Measurements from ENCODE around the gene PITX1.
"Not testable (repeated sequence)": the region's sequence is repeated elsewhere in the genome, so short reads cannot be mapped to it uniquely, and the experiment has no call there.

The PITX1 gene

DNA sequence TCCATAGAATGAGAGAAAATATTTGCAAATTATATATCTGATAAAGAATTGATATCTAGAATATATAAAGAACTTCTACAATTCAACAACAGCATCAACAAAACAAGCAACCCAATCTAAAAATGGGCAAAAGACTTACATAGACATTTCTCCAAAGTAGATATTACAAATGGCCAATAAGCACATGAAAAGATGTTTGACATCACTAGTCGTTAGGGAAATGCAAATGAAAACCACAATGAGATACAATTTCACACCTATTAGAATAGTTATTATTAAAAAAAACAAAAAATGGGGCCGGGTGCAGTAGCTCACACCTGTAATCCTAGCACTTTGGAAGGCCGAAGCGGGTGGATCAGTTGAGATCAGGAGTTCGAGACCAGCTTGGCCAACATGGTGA lies 41.9 kb downstream of the PITX1 start:
- Histone ChIP-seq H3K27ac (ENCODE audit: low read depth, low read length) (no peak overlapping the region), H2AFZ (ENCODE audit: low read length, unreplicated experiment) (no peak overlapping the region), H3K36me3 (ENCODE audit: insufficient read depth, low read length) (no peaks in the 10 kb centered on the region), H3K4me3 (ENCODE audit: low read depth, low read length) (no peak overlapping the region), H3K27me3 (ENCODE audit: insufficient read depth, low read length) (peaks cover 3% of the 10 kb centered on the region; the same call in 1 of the 2 replicates), H3K4me1 (ENCODE audit: control insufficient read depth, insufficient read depth, low read length, unreplicated experiment) (no peaks in the 10 kb centered on the region), H3K79me2 (ENCODE audit: control insufficient read depth, insufficient read depth, low read length, unreplicated experiment) (no peaks in the 10 kb centered on the region)

DNA sequence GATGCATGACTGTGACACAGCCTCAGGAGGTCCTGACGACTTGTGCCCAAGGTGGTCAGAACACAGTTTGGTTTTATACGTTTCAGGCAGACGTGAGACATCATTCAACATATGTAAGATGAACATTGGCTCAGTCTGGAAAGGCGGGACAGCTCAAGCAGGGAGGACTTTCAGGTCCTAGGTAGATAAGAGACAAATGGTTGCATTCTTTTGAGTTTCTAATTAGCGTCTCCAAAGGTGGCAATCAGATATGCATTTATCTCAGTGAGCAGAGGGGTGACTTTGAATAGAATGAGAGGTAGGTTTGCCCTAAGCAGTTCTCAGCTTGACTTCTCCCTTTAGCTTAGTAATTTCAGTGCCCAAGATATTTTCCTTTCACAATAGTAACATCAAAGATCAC lies 43.8 kb downstream of the PITX1 start:
- H3K79me2 ChIP-seq (ENCODE audit: control insufficient read depth, insufficient read depth, low read length, unreplicated experiment); H3K27me3 ChIP-seq (ENCODE audit: insufficient read depth, low read length); H3K27ac ChIP-seq (ENCODE audit: low read depth, low read length); H3K4me3 ChIP-seq (ENCODE audit: low read depth, low read length); H3K36me3 ChIP-seq (ENCODE audit: insufficient read depth, low read length); H3K4me1 ChIP-seq (ENCODE audit: control insufficient read depth, insufficient read depth, low read length, unreplicated experiment); H2AFZ ChIP-seq (ENCODE audit: low read length, unreplicated experiment): not testable (repeated sequence)

DNA sequence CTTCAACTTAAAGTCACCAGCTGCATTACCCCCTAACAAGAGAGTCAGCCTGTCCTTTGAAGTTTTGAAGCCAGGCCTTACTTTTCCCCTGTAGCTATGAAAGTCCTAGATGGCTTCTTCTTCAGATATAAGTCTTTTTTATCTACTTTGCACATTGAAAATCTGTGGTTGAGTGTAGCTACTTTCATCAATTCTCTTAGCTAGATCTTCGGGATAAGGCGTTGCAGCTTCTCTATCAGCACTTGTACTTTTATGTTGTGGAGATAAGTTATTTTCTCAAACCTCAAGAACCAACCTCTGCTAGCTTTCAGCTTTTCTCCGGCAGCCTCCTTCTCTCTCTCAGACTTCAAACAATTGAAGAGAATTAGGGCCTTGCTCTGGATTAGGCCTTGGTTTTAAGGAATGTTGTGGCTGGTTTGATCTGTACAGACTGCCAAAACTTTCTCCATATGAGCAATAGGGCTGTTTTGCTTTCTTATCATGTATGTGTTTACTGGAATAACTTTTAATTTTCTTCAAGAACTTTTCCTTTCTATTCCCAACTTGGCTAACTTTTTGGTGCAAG lies 44.7 kb downstream of the PITX1 start:
- H3K4me3 ChIP-seq (ENCODE audit: low read depth, low read length): no peak overlapping the region
- H2AFZ ChIP-seq (ENCODE audit: low read length, unreplicated experiment): no peak overlapping the region
- peaks cover 3% of the 10 kb centered on the region; the same call in 1 of the 2 replicates for H3K27me3 ChIP-seq (ENCODE audit: insufficient read depth, low read length)
- no peaks in the 10 kb centered on the region for H3K79me2 ChIP-seq (ENCODE audit: control insufficient read depth, insufficient read depth, low read length, unreplicated experiment)
- H3K27ac ChIP-seq (ENCODE audit: low read depth, low read length): no peak overlapping the region
- no peaks in the 10 kb centered on the region for H3K36me3 ChIP-seq (ENCODE audit: insufficient read depth, low read length)
- H3K4me1 ChIP-seq (ENCODE audit: control insufficient read depth, insufficient read depth, low read length, unreplicated experiment): no peaks in the 10 kb centered on the region

DNA sequence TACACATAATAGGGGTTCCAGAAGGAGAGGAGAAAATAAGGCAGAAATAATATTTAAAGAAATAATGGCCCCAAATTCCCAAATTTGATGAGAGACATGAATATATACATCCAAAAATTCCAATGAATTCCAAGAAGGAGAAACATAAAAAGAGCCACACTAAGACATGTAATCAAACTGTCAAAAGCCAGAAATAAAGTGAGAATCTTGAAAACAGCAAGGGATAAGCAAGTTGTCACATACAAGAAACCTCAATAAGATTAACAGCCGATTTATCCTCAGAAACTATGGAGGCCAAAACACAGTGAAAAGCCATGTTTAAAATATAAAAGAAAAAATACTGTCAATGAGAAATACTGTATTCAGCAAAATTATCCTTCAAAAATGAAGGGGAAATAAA lies 51.8 kb downstream of the PITX1 start:
- H2AFZ ChIP-seq (ENCODE audit: low read length, unreplicated experiment): no peak overlapping the region
- no peaks in the 10 kb centered on the region for H3K4me1 ChIP-seq (ENCODE audit: control insufficient read depth, insufficient read depth, low read length, unreplicated experiment)
- H3K36me3 ChIP-seq (ENCODE audit: insufficient read depth, low read length): no peaks in the 10 kb centered on the region
- no peak overlapping the region for H3K4me3 ChIP-seq (ENCODE audit: low read depth, low read length)
- no peaks in the 10 kb centered on the region for H3K79me2 ChIP-seq (ENCODE audit: control insufficient read depth, insufficient read depth, low read length, unreplicated experiment)
- H3K27me3 ChIP-seq (ENCODE audit: insufficient read depth, low read length): no peaks in the 10 kb centered on the region
- no peak overlapping the region for H3K27ac ChIP-seq (ENCODE audit: low read depth, low read length)

DNA sequence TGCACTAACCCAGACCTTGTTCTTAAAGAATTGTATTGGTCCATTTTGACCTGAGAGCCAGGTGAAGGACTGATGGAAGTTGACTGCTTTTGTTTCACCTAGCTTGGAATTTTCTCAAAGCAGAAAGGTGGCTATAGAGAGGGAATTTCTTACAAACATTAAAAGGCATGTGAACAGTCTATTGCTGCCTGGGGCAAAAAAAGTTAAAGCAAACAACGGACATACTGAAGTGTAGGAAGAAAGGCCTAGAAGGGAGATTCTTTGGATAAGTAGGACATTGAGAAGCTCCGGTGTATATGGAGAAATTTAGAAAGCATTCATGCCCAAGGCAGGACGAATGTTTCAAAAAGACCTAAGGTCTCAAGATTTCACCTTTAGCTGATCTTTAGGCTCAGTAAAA lies 54.6 kb downstream of the PITX1 start:
- H3K27ac ChIP-seq (ENCODE audit: low read depth, low read length): no peak overlapping the region
- no peaks in the 10 kb centered on the region for H3K36me3 ChIP-seq (ENCODE audit: insufficient read depth, low read length)
- H3K79me2 ChIP-seq (ENCODE audit: control insufficient read depth, insufficient read depth, low read length, unreplicated experiment): no peaks in the 10 kb centered on the region
- H2AFZ ChIP-seq (ENCODE audit: low read length, unreplicated experiment): no peak overlapping the region
- no peak overlapping the region for H3K4me3 ChIP-seq (ENCODE audit: low read depth, low read length)
- no peaks in the 10 kb centered on the region for H3K4me1 ChIP-seq (ENCODE audit: control insufficient read depth, insufficient read depth, low read length, unreplicated experiment)
- no peaks in the 10 kb centered on the region for H3K27me3 ChIP-seq (ENCODE audit: insufficient read depth, low read length)

Measured in ACC112 (cell line).